Psoas muscle (tissue), 8 donors: ENCODE results near the gene TAF3. TPM values are rescaled to one million over a fixed set of nuclear protein-coding genes. Genes with fewer than 3 reads are reported as not detected.

ENCODE experiments used
- ATAC-seq, 4 donors: fragments of 200-7000 bp; cut with Tn5 transposase; one replicate each; pipeline ENCODE4 v1.9.1; 2020; ENCODE audit warnings: moderate library complexity in 3 of 4, mild to moderate bottlenecking in 2 of 4
- DNase-seq, 2 donors: peaks; one replicate each; pipeline ENCODE4 v3.0.0-alpha.2; 2020
- H3K27ac ChIP-seq: fragments of 200-600 bp; one replicate; pipeline ENCODE4 v1.8.0; 2022
- H3K27me3 ChIP-seq, 3 donors: fragments of 200-600 bp in 1 of 3; one replicate each; pipeline versions ENCODE4 v1.6.1 to v1.8.0; 2013 to 2022; ENCODE audit warnings: low read length in 2 of 3, mild to moderate bottlenecking in 2 of 3, moderate library complexity in 1 of 3; ENCODE audit not compliant: insufficient read depth in 3 of 3
- H3K36me3 ChIP-seq, 2 donors: fragments of 200-600 bp in 1 of 2; one replicate each; pipeline versions ENCODE4 v1.6.1 to v1.8.0; 2013 to 2022; ENCODE audit warnings: low read depth in 1 of 2, mild to moderate bottlenecking in 1 of 2, moderate library complexity in 1 of 2; ENCODE audit not compliant: insufficient read depth in 1 of 2
- H3K4me1 ChIP-seq: fragments of 200-600 bp; one replicate; pipeline ENCODE4 v1.8.0; 2022
- H3K4me3 ChIP-seq: fragments of 200-600 bp; one replicate; pipeline ENCODE4 v1.8.0; 2022; ENCODE audit warnings: mild to moderate bottlenecking
- H3K9me3 ChIP-seq: fragments of 200-600 bp; one replicate; pipeline ENCODE4 v1.8.0; 2022
- WGBS, 3 donors: extraction: QIAGEN DNeasy Blood & Tissue Kit; methylation state at CpG; one replicate each; pipeline versions ENCODE4 v1.1.6 to v1.1.7; 2013; 5-methylcytosine and 5-hydroxymethylcytosine counted together
- intact Hi-C, 2 donors: fragments of 100-400 bp; cut with DNase I; formaldehyde crosslinking; loops; one replicate each; pipeline versions ENCODE4 v1.11.0 to v1.14.2; 2022
- polyA plus RNA-seq, 3 donors: library from polyadenylated mRNA; stranded (reverse); fragments of 200-250 nt; gene quantifications; one replicate each; pipeline ENCODE4 v1.2.3, GENCODE V29; 2013
- total RNA-seq, 4 donors: library from RNA; stranded (reverse); fragmentation: NEBNext Ultra II Directional in 2 of 4; extraction: Animal tissue kit (Norgen Biotek cat#: 25700) in 2 of 4; gene quantifications; one replicate each; pipeline versions ENCODE4 v1.2.1 to v1.2.4, GENCODE V29; 2021 to 2023
- TF ChIP-seq, protein P1 (sequence below): fragments of 200-600 bp; IDR thresholded peaks from one replicate; pipeline ENCODE4 v1.8.0; 2022; ENCODE audit warnings: antibody characterized with exemption
- donor health status: healthy with polysubstance abuse.
- donor health status: DM: no; HTN: no; CAD: no; lungs with moderate emphysema.
- donor health status: Bipolar disorder and iron deficiency.
- donor health status: healthy.
- donor health status: DM: yes; HTN: yes; CAD: no.
- donor health status: DM: no; HTN: no; CAD: no.
- donor health status: DM: no; HTN: no; CAD: no.
- donor health status: DM: yes; HTN: yes; CAD: no.

Gene TAF3
- total and polyA plus RNA-seq, 7 donors = 4.6 to 21.5 (median 13.0) TPM

DNA sequence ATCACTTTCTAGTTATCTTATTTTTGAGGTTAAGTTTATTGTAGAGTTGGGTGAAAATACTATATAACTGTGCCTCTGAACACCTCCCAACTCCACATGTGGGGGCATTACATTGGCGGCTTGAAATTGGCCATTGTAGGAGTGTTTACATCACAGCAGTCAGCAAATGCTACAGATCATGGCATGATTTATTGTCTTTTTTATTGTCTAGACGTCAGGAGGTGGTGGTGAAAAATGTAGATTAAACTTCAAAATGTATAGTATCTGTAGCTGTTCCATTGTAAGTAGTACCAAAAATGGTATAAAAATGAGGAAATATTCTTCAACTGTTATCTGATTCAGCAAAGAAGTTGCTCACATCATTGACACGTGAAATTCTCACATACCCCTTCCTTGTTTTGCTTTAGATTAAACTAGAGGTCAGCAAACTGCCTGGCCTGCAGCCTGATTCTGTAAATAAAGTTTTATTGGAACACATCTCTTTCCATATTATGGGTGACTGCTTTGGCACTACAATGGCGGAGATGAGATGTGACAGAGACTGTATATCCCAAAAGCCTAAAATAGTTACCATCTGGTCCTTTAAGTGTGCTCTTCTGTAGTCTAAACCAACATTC, 35.0 kb downstream of the TAF3 start:
- no peak overlapping the region for H3K27ac ChIP-seq
- H3K9me3 ChIP-seq = no peaks in the 10 kb centered on the region
- H3K36me3 ChIP-seq = no peaks in the 10 kb centered on the region
- DNase-seq (no peak), ATAC-seq (no peak)
- H3K4me3 ChIP-seq = no peak overlapping the region
- intact Hi-C loops = no loop called here
- no peaks in the 10 kb centered on the region for H3K4me1 ChIP-seq
- H3K27me3 ChIP-seq = no peaks in the 10 kb centered on the region
- TF ChIP-seq, protein P1, sequence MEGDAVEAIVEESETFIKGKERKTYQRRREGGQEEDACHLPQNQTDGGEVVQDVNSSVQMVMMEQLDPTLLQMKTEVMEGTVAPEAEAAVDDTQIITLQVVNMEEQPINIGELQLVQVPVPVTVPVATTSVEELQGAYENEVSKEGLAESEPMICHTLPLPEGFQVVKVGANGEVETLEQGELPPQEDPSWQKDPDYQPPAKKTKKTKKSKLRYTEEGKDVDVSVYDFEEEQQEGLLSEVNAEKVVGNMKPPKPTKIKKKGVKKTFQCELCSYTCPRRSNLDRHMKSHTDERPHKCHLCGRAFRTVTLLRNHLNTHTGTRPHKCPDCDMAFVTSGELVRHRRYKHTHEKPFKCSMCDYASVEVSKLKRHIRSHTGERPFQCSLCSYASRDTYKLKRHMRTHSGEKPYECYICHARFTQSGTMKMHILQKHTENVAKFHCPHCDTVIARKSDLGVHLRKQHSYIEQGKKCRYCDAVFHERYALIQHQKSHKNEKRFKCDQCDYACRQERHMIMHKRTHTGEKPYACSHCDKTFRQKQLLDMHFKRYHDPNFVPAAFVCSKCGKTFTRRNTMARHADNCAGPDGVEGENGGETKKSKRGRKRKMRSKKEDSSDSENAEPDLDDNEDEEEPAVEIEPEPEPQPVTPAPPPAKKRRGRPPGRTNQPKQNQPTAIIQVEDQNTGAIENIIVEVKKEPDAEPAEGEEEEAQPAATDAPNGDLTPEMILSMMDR = no peak
- WGBS, 3 donors = 85 to 87% (median 85%) methylated on average over 4 of the region's 4 CpGs

DNA sequence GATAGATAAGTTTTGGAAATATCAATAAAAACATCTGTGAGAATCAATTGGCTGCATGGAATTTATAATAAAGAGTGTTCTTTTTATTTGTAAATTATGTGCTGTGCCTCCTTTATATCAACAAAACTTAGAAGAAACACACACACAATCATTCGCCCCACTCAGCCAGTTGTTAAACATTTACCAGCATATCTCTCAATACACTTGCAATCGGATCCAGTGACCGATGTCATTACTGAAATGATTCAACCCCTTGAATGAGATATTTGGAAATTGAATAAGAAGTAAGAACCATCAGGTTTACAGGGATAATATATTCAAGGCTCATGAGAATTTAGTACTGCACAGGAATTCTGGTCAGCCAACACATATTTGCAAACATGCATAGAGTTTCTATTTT, 35.6 kb downstream of the TAF3 start:
- no peaks in the 10 kb centered on the region for H3K9me3 ChIP-seq
- WGBS, 3 donors = 95 to 98% (median 97%) methylated on average over 3 of the region's 3 CpGs
- H3K4me3 ChIP-seq = no peak overlapping the region
- no peak for ATAC-seq
- no peak for DNase-seq
- H3K27ac ChIP-seq = no peak overlapping the region
- H3K36me3 ChIP-seq = no peaks in the 10 kb centered on the region
- H3K4me1 ChIP-seq = no peaks in the 10 kb centered on the region
- intact Hi-C loops = no loop called here
- no peaks in the 10 kb centered on the region for H3K27me3 ChIP-seq
- TF ChIP-seq, protein P1 = no peak

DNA sequence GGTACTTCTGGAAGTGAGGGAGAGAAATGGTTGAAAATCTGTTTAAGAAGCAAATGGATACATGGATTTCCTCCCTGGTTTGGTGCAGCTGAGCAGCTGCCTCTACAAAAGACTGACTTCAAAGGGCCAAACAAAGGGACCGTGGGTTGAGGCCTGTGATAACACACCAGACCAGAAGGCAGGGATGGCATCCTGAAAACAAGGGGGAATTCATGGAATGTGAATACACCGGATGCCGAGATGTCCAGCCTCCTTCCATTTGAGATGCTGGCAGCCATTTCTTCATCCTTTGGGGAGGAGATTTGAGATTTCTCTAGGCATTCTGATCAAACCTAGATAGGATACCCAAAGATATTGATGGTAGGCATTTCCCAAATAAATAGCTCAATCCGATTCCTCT, 36.9 kb downstream of the TAF3 start:
- H3K27ac ChIP-seq = no peak overlapping the region
- no peak overlapping the region for H3K4me3 ChIP-seq
- ATAC-seq = no peak
- H3K27me3 ChIP-seq = no peaks in the 10 kb centered on the region
- H3K36me3 ChIP-seq = no peaks in the 10 kb centered on the region
- intact Hi-C loops = no loop called here
- H3K9me3 ChIP-seq = no peaks in the 10 kb centered on the region
- TF ChIP-seq, protein P1 = no peak
- WGBS, 3 donors = 88 to 92% (median 91%) methylated on average over 4 of the region's 4 CpGs
- no peak for DNase-seq
- H3K4me1 ChIP-seq = no peaks in the 10 kb centered on the region

DNA sequence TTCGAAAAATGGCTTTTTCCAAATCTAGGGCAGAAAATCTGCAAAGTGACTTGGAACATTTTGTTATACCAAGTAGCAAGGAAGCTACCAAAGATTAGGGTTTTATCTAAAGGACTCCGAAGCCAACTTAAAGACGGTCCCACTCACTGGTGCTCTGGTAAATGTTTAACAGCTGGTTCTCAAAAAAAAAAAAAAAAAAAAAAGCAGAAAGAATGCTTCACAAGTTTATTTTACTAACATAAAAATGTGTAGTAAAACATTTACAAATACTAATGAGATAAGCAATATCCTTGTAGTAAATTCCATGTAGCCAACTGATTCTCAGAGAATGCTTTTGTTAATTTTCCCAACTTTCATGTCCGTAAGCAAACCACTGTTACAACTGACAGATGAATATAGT, 38.4 kb downstream of the TAF3 start:
- no peak overlapping the region for H3K4me3 ChIP-seq
- intact Hi-C loops = no loop called here
- H3K36me3 ChIP-seq = no peaks in the 10 kb centered on the region
- WGBS, 3 donors = 56 to 67% (median 62%) methylated on average over 4 of the region's 4 CpGs
- ATAC-seq (no peak), DNase-seq (no peak)
- H3K27me3 ChIP-seq = no peaks in the 10 kb centered on the region
- no peaks in the 10 kb centered on the region for H3K4me1 ChIP-seq
- TF ChIP-seq, protein P1 = no peak
- H3K9me3 ChIP-seq = peaks cover 9% of the 10 kb centered on the region
- H3K27ac ChIP-seq = no peak overlapping the region

DNA sequence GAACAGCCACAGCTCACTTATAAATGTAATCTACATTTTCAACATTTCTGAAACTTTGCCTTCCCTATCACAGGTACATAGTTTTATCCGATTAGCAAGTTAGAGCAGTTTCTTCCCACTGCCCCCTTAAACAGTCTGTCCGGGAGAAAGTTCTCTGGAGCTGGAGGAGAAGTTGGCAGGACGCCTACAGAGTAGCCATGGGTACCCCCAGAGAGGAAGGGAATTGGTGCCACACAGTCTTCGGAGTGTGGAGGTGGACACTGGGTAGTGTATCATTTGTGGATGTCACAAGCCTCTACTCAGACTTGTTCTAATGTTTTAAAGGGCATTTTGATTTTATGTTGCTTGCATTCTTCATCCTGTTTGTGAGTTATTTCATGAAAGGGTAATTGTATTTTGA, 39.0 kb downstream of the TAF3 start:
- Histone ChIP-seq H3K36me3 (no peaks in the 10 kb centered on the region), H3K9me3 (peaks cover 14% of the 10 kb centered on the region), H3K4me3 (no peak overlapping the region), H3K27me3 (no peaks in the 10 kb centered on the region), H3K4me1 (no peaks in the 10 kb centered on the region), H3K27ac (no peak overlapping the region)
- no peak for DNase-seq
- intact Hi-C loops = no loop called here
- 48 to 50% (median 49%) methylated on average over 4 of the region's 4 CpGs for WGBS, 3 donors
- TF ChIP-seq, protein P1 = no peak
- no peak for ATAC-seq
